IPS DF 6.9 (cell line): ENCODE data around the gene VPS13D.

ENCODE experiments used
- DNase-seq: peaks from one replicate; pipeline ENCODE4 v3.0.0-alpha.2; 2013; ENCODE audit warnings: low read depth, low spot score
- H3K27ac ChIP-seq: one replicate; pipeline ENCODE4 v1.5.1; 2013; ENCODE audit warnings: low read length, control low read depth
- H3K27me3 ChIP-seq: 2 replicates; pipeline ENCODE4 v1.6.1; 2013; ENCODE audit warnings: mild to moderate bottlenecking, low read length; ENCODE audit not compliant: control insufficient read depth, insufficient read depth
- H3K36me3 ChIP-seq: 2 replicates; pipeline ENCODE4 v1.6.1; 2013; ENCODE audit warnings: low read length; ENCODE audit not compliant: control insufficient read depth, insufficient read depth
- H3K4me1 ChIP-seq: 2 replicates; pipeline ENCODE4 v1.6.1; 2013; ENCODE audit warnings: low read length; ENCODE audit not compliant: control insufficient read depth, insufficient read depth
- H3K4me3 ChIP-seq: 2 replicates; pipeline ENCODE4 v1.5.1; 2013; ENCODE audit warnings: mild to moderate bottlenecking, low read length
- H3K9me3 ChIP-seq: 2 replicates; pipeline ENCODE4 v1.6.1; 2013; ENCODE audit warnings: low read length, inconsistent platforms; ENCODE audit not compliant: control insufficient read depth, insufficient read depth
- WGBS: extraction: QIAGEN DNeasy Blood & Tissue Kit; methylation state at CpG from one replicate; pipeline ENCODE4 v1.1.7; 2013; ENCODE audit warnings: mixed read lengths, missing lambda C conversion rate; ENCODE audit not compliant: insufficient read length, insufficient coverage; 5-methylcytosine and 5-hydroxymethylcytosine counted together

The VPS13D gene

GRCh38 chr1:12197483-12197880, 32.3 kb upstream of the VPS13D start:
- no CpG with 5 or more reads among the region's 7 CpGs for WGBS
- Histone ChIP-seq H3K27ac (no peak overlapping the region), H3K4me3 (no peak overlapping the region), H3K4me1 (peaks cover 2% of the 10 kb centered on the region; the same call in 1 of the 2 replicates), H3K9me3 (no peaks in the 10 kb centered on the region), H3K36me3 (no peaks in the 10 kb centered on the region; the same call in 1 of the 2 replicates), H3K27me3 (no peaks in the 10 kb centered on the region)
- no peak for DNase-seq

- no peak overlapping the region for H3K27ac ChIP-seq
- no peak for DNase-seq
- no CpG with 5 or more reads among the region's 7 CpGs for WGBS
- no peak overlapping the region for H3K4me3 ChIP-seq
- no peaks in the 10 kb centered on the region for H3K9me3 ChIP-seq
- H3K36me3 ChIP-seq: no peaks in the 10 kb centered on the region; the same call in 1 of the 2 replicates
- peaks cover 8% of the 10 kb centered on the region for H3K4me1 ChIP-seq
- H3K27me3 ChIP-seq: no peaks in the 10 kb centered on the region
These were observed 29.6 kb upstream of the VPS13D start for GRCh38 chr1:12200208-12200607.

- Histone ChIP-seq H3K36me3 (no peaks in the 10 kb centered on the region; the same call in 1 of the 2 replicates), H3K4me1 (peaks cover 8% of the 10 kb centered on the region)
- no CpG with 5 or more reads among the region's 18 CpGs for WGBS
These were observed 28.3 kb upstream of the VPS13D start for GRCh38 chr1:12201352-12202189.

GRCh38 chr1:12202190-12202497, 27.7 kb upstream of the VPS13D start:
- WGBS: no CpG with 5 or more reads among the region's 6 CpGs

More at GRCh38 chr1:12201352-12202189, 28.3 kb upstream of the VPS13D start:
- H3K27me3 ChIP-seq: no peaks in the 10 kb centered on the region
- no peak for DNase-seq
- H3K9me3 ChIP-seq: no peaks in the 10 kb centered on the region
- H3K27ac ChIP-seq: no peak overlapping the region
- no peak overlapping the region for H3K4me3 ChIP-seq

GRCh38 chr1:12202577-12202976, 27.3 kb upstream of the VPS13D start:
- Histone ChIP-seq H3K27ac (no peak overlapping the region), H3K4me1 (peaks cover 8% of the 10 kb centered on the region), H3K36me3 (no peaks in the 10 kb centered on the region; the same call in 1 of the 2 replicates), H3K27me3 (no peaks in the 10 kb centered on the region), H3K4me3 (no peak overlapping the region), H3K9me3 (no peaks in the 10 kb centered on the region)
- WGBS: no CpG with 5 or more reads among the region's 4 CpGs
- DNase-seq: no peak

More at GRCh38 chr1:12202190-12202497, 27.7 kb upstream of the VPS13D start:
- no peak for DNase-seq
- Histone ChIP-seq H3K36me3 (no peaks in the 10 kb centered on the region; the same call in 1 of the 2 replicates), H3K27me3 (no peaks in the 10 kb centered on the region), H3K9me3 (no peaks in the 10 kb centered on the region), H3K4me3 (no peak overlapping the region), H3K4me1 (peaks cover 8% of the 10 kb centered on the region), H3K27ac (no peak overlapping the region)

GRCh38 chr1:12203216-12204007, 26.4 kb upstream of the VPS13D start:
- no peak overlapping the region for H3K27ac ChIP-seq
- no CpG with 5 or more reads among the region's 20 CpGs for WGBS
- peaks cover 8% of the 10 kb centered on the region for H3K4me1 ChIP-seq
- no peaks in the 10 kb centered on the region; the same call in 1 of the 2 replicates for H3K36me3 ChIP-seq
- no peaks in the 10 kb centered on the region for H3K9me3 ChIP-seq
- no peak for DNase-seq
- H3K27me3 ChIP-seq: no peaks in the 10 kb centered on the region
- no peak overlapping the region for H3K4me3 ChIP-seq

GRCh38 chr1:12204140-12204539, 25.7 kb upstream of the VPS13D start:
- Histone ChIP-seq H3K27me3 (no peaks in the 10 kb centered on the region), H3K9me3 (no peaks in the 10 kb centered on the region), H3K27ac (no peak overlapping the region), H3K4me3 (no peak overlapping the region), H3K36me3 (no peaks in the 10 kb centered on the region; the same call in 1 of the 2 replicates), H3K4me1 (peaks cover 6% of the 10 kb centered on the region)
- no CpG with 5 or more reads among the region's 7 CpGs for WGBS
- DNase-seq: no peak

- WGBS: no CpG with 5 or more reads among the region's 7 CpGs
- Histone ChIP-seq H3K9me3 (no peaks in the 10 kb centered on the region), H3K4me1 (peaks cover 5% of the 10 kb centered on the region), H3K27ac (no peak overlapping the region), H3K4me3 (no peak overlapping the region), H3K27me3 (no peaks in the 10 kb centered on the region), H3K36me3 (no peaks in the 10 kb centered on the region; the same call in 1 of the 2 replicates)
- DNase-seq: no peak
These were observed 24.8 kb upstream of the VPS13D start for GRCh38 chr1:12204754-12205658.

- Histone ChIP-seq H3K4me1 (peaks cover 5% of the 10 kb centered on the region), H3K27ac (no peak overlapping the region), H3K4me3 (no peak overlapping the region), H3K36me3 (no peaks in the 10 kb centered on the region; the same call in 1 of the 2 replicates), H3K9me3 (no peaks in the 10 kb centered on the region), H3K27me3 (no peaks in the 10 kb centered on the region)
- WGBS: no CpG with 5 or more reads among the region's 5 CpGs
- DNase-seq: no peak
These were observed 23.6 kb upstream of the VPS13D start for GRCh38 chr1:12206238-12206637.
